Measurements from ENCODE around the gene PPP1R15B. TPM values are rescaled to one million over a fixed set of nuclear protein-coding genes. Genes with fewer than 3 reads are reported as not detected.

The PPP1R15B gene
- 10 to 100 TPM; 34.5 to 49.4 (median 44.7) TPM for polyA plus RNA-seq (ENCODE audit: insufficient read length in 4 of 4)

DNA sequence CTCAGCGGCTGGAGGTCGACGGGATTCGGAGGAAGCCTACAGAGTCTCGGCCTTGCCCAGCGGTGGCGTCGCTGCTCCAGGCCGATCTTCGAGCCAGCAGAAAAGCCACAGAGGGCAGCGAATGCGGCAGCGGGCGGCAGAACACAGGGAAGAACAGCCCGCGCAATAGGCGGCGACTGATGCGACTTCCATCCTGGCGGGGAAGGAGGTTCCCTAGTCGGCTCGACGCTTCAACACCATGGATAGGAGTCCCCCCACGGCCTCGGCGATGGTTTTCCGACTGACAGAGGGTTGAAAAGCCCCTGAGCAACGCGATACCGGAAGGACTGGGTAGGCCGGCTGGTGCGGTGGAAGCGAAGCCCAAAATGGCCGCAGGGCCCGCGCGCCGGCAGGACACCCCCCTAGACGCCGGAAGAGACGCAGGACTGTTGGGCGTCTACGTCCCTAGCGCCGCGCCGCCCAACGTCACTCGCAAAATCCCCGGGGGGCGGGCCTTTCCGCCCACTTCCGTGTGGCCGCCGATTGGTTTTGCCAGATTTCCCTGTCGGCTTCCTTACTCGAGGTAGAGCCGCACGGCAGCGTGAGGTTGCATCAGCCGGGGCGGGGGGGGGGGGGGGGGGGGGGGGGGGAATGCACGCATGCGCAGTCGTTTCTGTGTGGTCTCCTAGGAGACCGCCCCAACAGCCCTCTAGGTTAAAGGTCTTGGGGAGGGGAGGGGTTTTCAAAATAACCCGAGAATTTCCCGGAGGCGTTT is at the start of gene PPP1R15B:
TSS of gene PPP1R15B (minus strand) at position 367 of the 754 bp plus-strand sequence. CDS start 406 bp downstream, outside the sequence.
- DNase-seq (ENCODE audit: low read depth in 4 of 4, low spot score in 3 of 4): peak; percentile 92 to 97 (median 94)

DNA sequence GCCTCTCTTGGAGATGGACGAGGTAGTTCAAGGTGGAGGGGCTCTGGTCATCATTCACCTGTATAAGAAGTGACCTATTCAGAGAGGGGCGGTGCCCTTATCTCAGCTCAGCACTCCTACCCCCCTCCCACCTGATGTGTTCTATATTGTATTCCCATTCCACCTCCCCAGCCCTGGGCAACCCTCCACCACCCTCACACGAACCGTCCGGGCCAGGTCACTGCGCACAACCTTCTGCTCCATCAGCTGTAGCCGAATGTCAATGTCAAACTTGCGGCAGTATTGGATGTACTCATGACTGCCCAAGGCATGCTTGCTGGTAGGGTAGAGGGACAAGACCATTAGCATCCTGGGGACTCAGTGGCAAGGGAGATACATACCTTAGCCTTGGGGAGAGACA is 48.7 kb upstream of the PPP1R15B start:
- no peak for DNase-seq (ENCODE audit: low read depth in 4 of 4, low spot score in 3 of 4)

DNA sequence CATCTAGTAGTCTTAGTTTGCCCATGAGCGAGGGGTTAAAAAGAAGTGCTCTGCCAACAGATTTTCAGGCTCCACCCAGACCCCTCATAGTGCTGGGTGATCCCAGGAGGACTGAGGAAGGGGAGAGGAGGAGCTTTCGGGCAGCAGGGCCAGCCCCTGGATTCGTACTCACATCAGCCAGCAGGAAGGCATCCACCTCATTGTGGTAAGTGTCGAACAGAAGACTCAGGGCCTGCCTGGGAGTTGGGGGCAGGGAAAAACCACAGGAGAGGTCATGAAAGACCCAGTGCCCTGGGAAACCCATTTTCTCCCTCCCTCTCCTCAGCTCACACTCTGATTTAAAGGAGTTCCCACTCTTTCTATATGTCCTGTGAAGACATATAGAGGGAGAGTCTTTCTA is 48.1 kb upstream of the PPP1R15B start:
- no peak for DNase-seq (ENCODE audit: low read depth in 4 of 4, low spot score in 3 of 4)

GRCh38 chr1:204457666-204458065 is 46.0 kb upstream of the PPP1R15B start:
- DNase-seq (ENCODE audit: low read depth in 4 of 4, low spot score in 3 of 4): no peak

- peak; percentile 52 to 65 (median 56) for DNase-seq (ENCODE audit: low read depth in 4 of 4, low spot score in 3 of 4)
These were observed 45.3 kb upstream of the PPP1R15B start for GRCh38 chr1:204456826-204457442.

GRCh38 chr1:204455831-204456145 is 44.2 kb upstream of the PPP1R15B start:
- no peak for DNase-seq (ENCODE audit: low read depth in 4 of 4, low spot score in 3 of 4)

GRCh38 chr1:204455063-204455830 is 43.6 kb upstream of the PPP1R15B start:
- no peak for DNase-seq (ENCODE audit: low read depth in 4 of 4, low spot score in 3 of 4)

GRCh38 chr1:204454476-204454875 is 42.9 kb upstream of the PPP1R15B start:
- DNase-seq (ENCODE audit: low read depth in 4 of 4, low spot score in 3 of 4): no peak

DNA sequence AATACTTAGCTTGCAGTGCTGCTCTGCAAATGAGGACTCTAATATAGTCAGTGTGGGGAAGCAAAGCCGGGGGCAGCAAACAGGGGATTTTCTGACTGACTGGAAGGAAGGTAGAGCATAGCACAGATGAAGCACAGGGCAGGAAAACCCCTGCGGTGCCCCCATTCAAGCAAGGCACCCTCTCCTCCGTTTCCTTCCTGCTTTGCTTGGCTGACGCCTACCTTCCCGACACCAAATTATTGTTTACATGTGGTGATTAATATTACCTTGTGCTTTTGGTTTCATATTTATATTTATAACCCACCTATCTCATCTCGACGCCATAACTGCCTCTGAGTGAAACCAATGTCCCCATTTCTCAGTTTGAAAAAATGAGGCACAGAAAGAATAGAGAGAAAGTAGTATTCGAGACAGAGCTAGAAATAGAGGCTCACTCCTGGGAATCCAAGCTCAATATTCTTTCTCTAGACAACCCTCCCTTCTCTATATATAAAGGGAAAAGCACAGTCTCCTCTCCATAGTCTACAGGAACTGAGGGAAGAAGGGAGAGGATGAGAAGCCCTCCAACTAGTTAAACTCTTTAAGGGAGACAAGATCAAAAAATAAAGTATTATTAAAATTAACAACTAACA is 41.6 kb upstream of the PPP1R15B start:
- no peak for DNase-seq (ENCODE audit: low read depth in 4 of 4, low spot score in 3 of 4)

DNA sequence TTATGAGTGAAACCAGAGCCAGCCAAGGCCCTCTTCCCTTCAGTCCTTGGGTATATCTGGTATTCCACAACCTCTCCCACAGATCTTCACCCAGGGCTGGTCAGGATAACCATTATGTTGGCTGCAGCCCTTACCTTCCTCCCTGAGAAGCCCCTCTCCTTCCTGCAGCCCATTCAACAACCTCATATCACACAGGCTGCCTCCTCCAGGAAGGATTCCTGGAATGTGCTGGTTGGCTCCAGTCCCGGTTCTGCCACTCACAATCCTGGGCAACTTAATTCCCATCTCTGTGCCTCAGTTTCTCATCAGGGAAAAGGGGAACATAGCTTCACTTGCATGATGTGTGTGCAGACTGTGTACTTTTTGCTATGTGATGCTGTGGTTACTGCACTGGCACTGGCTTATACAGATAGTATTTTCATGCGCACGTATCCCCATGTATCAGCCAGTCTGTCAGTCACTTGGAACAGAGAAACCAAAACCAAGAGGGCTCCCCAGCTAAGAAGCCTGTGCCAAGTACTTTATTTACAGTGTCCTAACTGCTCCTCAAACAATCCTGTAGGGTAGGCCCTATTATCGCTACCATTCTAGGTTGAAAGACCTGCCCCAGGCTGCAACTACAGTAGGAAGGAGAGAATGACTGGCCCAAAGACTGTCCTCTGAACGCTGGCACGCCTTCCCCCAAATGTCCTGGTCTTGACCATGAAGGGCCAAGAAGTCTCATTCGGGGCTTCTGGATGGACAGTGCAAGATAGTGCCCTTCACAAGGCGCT is 39.9 kb upstream of the PPP1R15B start:
- no peak for DNase-seq (ENCODE audit: low read depth in 4 of 4, low spot score in 3 of 4)

GRCh38 chr1:204450461-204451257 is 39.0 kb upstream of the PPP1R15B start:
- no peak for DNase-seq (ENCODE audit: low read depth in 4 of 4, low spot score in 3 of 4)

DNA sequence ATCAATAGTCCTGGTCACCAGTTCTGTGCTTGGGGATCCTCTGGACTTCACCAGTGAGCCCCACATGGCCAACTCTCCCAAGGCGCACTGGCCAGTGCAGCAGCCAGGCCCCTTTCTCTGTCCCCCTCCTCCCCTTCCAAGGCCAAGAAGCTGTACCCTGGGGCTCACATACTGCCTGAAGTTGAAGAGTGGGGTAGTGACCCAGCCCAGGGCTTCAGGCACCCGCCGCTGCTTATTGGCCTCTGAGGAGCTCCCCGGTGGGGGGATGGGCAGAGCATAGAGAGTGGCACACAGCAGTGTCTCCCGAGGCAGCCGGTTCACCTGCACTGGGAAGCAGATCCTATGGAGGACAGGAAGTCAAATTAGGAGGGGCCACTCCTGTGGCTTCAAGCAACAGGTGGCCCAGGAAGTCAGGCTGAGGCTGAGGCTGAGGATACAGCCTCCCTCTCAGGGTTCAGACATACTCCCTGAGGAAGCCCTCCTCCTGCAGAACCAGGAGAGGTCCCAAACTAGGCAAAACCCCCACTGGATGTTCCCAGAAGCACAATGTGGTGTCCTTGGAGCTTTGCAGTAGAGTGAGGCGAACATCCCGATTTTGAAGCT is 38.2 kb upstream of the PPP1R15B start:
- DNase-seq (ENCODE audit: low read depth in 4 of 4, low spot score in 3 of 4): no peak

DNA sequence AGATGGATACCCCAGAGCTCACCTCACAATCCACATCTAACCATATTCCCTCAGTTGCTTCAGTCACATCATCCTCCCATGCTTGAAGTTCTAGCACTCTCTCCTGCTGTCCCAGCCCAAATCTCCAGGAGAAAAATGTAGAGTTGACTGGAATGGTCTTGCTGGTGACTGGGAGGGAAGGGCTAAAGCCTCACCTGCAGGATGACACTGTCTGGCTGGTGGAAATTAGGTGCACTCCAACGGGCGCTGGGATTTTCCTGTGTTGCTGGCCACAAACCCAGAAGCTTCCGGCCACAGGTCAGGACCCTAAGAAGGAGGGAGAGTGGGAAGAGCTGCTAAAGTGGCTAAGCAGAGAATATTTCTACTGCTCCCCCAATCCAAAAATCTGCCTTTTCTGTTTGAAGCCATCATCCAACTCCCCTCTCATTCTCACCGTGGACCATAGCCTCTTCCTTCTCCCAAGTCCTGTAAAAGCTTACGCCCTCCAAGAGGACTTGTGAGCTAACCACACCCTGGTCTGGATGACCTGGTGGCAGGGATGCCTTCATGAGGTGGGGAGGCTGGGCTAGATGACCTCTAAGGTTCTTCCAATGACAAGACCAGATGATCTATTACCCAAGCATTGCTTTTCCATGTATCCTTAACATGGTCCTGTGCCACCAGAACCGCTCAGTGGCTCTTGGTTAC is 37.5 kb upstream of the PPP1R15B start:
- DNase-seq (ENCODE audit: low read depth in 4 of 4, low spot score in 3 of 4): no peak

DNA sequence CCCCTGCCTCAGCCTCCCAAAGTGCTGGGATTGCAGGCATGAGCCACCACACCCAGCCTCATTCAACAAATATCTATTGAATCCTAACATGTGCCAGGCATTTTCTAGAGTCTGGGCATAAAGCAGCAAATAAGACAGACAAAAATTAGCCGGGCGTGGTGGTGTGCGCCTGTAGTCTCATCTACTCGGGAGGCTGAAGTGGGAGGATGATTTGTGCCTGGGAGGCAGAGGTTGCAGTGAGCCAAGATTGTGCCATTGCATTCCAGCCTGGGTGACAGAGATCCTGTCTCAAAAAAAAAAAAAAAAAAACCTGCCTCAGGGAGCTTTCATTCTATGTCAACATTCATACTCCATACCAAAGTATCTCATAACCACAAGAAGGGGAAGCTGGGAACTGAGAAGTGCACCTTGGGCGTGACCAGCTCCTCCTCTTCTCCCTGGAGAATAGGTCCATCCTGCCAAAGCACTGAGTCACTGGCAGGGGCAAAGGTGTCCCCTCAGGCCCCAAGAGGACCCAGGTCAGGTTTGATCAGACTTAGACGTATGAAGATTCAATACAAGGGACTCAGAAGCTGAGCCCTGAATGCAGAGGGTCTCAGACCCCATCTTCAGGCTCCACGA is 36.8 kb upstream of the PPP1R15B start:
- DNase-seq (ENCODE audit: low read depth in 4 of 4, low spot score in 3 of 4): no peak

- DNase-seq (ENCODE audit: low read depth in 4 of 4, low spot score in 3 of 4): no peak
These were observed 36.1 kb upstream of the PPP1R15B start for GRCh38 chr1:204447736-204448135.

DNA sequence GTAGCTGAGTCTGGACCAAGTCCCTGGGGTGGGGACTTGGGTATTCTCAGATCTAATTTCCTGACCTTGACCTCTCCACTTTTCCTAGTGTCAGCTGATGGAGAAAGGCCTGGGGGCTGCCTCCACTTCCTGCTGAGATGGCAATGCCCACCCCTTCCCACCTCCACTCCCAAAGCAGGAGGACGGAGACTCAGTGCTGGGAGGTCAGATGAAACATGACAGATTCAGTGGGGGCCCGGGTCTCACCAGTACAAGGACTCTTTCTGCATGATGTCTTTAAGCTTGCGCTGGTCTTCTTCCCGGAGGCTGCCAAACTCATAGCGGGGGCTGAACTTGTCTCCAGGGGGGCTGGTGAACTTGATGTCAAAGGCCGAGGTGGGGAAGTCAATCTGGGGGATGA is 35.6 kb upstream of the PPP1R15B start:
- DNase-seq (ENCODE audit: low read depth in 4 of 4, low spot score in 3 of 4): no peak

GRCh38 chr1:204446413-204447111 is 34.9 kb upstream of the PPP1R15B start:
- peak; percentile 61 to 67 (median 64) for DNase-seq (ENCODE audit: low read depth in 4 of 4, low spot score in 3 of 4)
